H1 (cell line): ENCODE measurements around the gene PRKCZ. TPM values are rescaled to one million over a fixed set of nuclear protein-coding genes. Genes with fewer than 3 reads are reported as not detected.

Experiments used
- CTCF ChIA-PET: fragments of 300-600 bp; sonication (Branson Sonifier 250); formaldehyde crosslinking; loops from one replicate; lab custom pipeline; 2021; ENCODE audit not compliant: partially characterized antibody; lab: Charles Lee
- POLR2A ChIA-PET: fragments of 300-600 bp; sonication (Branson Sonifier 250); formaldehyde crosslinking; loops from one replicate; lab custom pipeline; 2021; ENCODE audit warnings: inconsistent platforms; ENCODE audit not compliant: partially characterized antibody; lab: Charles Lee
- DNase-seq, 2 experiments: peaks; one replicate each; pipeline versions ENCODE4 v3.0.0 to v3.0.0-alpha.2; 2010 to 2022; ENCODE audit warnings: low spot score in 2 of 2, low read depth in 1 of 2, mixed read lengths in 1 of 2
- FAIRE-seq: peaks from 2 replicates; lab custom pipeline; 2011; peaks lifted over from hg19 to GRCh38; lab: Jason Lieb, UNC
- H2AFZ ChIP-seq: 2 replicates; pipeline ENCODE4 v1.8.1; 2012; ENCODE audit warnings: low read length, inconsistent platforms
- H2AK5ac ChIP-seq: 2 replicates; pipeline ENCODE4 v1.6.1; 2013; ENCODE audit warnings: low read depth, low read length
- H2BK120ac ChIP-seq: replicated peaks from 2 replicates; pipeline ENCODE3; 2013; ENCODE audit warnings: low read depth, low read length, inconsistent platforms
- H2BK12ac ChIP-seq: 2 replicates; pipeline ENCODE4 v1.6.1; 2013; ENCODE audit warnings: low read depth, low read length
- H2BK15ac ChIP-seq: 2 replicates; pipeline ENCODE4 v1.6.1; 2013; ENCODE audit warnings: low read length
- H2BK20ac ChIP-seq: 2 replicates; pipeline ENCODE4 v1.6.1; 2013; ENCODE audit warnings: low read length
- H2BK5ac ChIP-seq: 2 replicates; pipeline ENCODE4 v1.6.1; 2013; ENCODE audit warnings: low read depth, low read length
- H3K14ac ChIP-seq: 2 replicates; pipeline ENCODE4 v1.6.1; 2013; ENCODE audit warnings: inconsistent platforms; ENCODE audit not compliant: insufficient read length
- H3K18ac ChIP-seq: 2 replicates; pipeline ENCODE4 v1.6.1; 2013; ENCODE audit warnings: low read length; ENCODE audit errors: extremely low read depth
- H3K23ac ChIP-seq: 2 replicates; pipeline ENCODE4 v1.6.1; 2013; ENCODE audit warnings: inconsistent platforms; ENCODE audit not compliant: insufficient read length
- H3K23me2 ChIP-seq: 2 replicates; pipeline ENCODE4 v1.6.1; 2013; ENCODE audit warnings: low read depth, low read length
- H3K27ac ChIP-seq: 2 replicates; pipeline ENCODE4 v1.6.1; 2011; ENCODE audit warnings: low read depth, low read length, inconsistent platforms
- H3K27me3 ChIP-seq, 4 experiments: replicated peaks in 1 of 4; 1 replicate in 1 of 4; 2 replicates in 3 of 4; pipeline versions ENCODE4 v1.6.1 to v1.8.1; 2011 to 2013; ENCODE audit warnings: low read length in 3 of 4, mild to moderate bottlenecking in 3 of 4, inconsistent platforms in 2 of 4, mixed read lengths in 2 of 4, moderate library complexity in 1 of 4; ENCODE audit not compliant: control insufficient read depth in 3 of 4, insufficient read depth in 3 of 4; ENCODE audit errors: extremely low read depth in 1 of 4
- H3K36me3 ChIP-seq, 4 experiments: 2 replicates each; pipeline versions ENCODE4 v1.6.1 to v1.8.1; 2011 to 2013; ENCODE audit warnings: mild to moderate bottlenecking in 4 of 4, low read length in 3 of 4, moderate library complexity in 2 of 4, control low read depth in 1 of 4, inconsistent platforms in 1 of 4; ENCODE audit not compliant: insufficient read depth in 4 of 4, control insufficient read depth in 2 of 4
- H3K4ac ChIP-seq: replicated peaks from 2 replicates; pipeline ENCODE3; 2013; ENCODE audit warnings: low read length, low read depth, mixed read lengths, inconsistent platforms; ENCODE audit not compliant: insufficient read length
- H3K4me1 ChIP-seq, 4 experiments: replicated peaks in 1 of 4; 1 replicate in 1 of 4; 2 replicates in 3 of 4; pipeline versions ENCODE4 v1.6.1 to v1.8.1; 2011 to 2013; ENCODE audit warnings: low read length in 3 of 4, inconsistent platforms in 2 of 4, mixed read lengths in 1 of 4; ENCODE audit not compliant: insufficient read depth in 4 of 4, control insufficient read depth in 3 of 4
- H3K4me2 ChIP-seq, 2 experiments: 2 replicates each; pipeline versions ENCODE4 v1.6.1 to v1.8.1; 2011 to 2013; ENCODE audit warnings: low read depth in 2 of 2, low read length in 2 of 2, control low read depth in 1 of 2, inconsistent platforms in 1 of 2, mild to moderate bottlenecking in 1 of 2; ENCODE audit not compliant: insufficient read depth in 1 of 2
- H3K4me3 ChIP-seq, 4 experiments: fragments of 200-600, 300-600 bp in 1 of 4; sonication (generic), shearing (Covaris generic), sonication (Bioruptor Twin) in 1 of 4; 2 replicates each; pipeline versions ENCODE4 v1.5.1 to v1.8.1; 2011 to 2016; ENCODE audit warnings: low read length in 4 of 4, low read depth in 3 of 4, control low read depth in 2 of 4, inconsistent platforms in 2 of 4, mild to moderate bottlenecking in 2 of 4, mixed read lengths in 1 of 4, moderate library complexity in 1 of 4; ENCODE audit not compliant: insufficient read depth in 2 of 4; ENCODE audit errors: extremely low read depth in 1 of 4
- H3K56ac ChIP-seq: replicated peaks from 2 replicates; pipeline ENCODE3; 2013; ENCODE audit warnings: low read depth, mild to moderate bottlenecking, mixed read lengths, low read length, inconsistent platforms; ENCODE audit not compliant: insufficient read length
- H3K79me1 ChIP-seq: 2 replicates; pipeline ENCODE4 v1.6.1; 2013; ENCODE audit warnings: low read depth, low read length, control low read depth
- H3K79me2 ChIP-seq, 2 experiments: 2 replicates each; pipeline versions ENCODE4 v1.6.1 to v1.8.1; 2012 to 2013; ENCODE audit warnings: low read length in 2 of 2, mild to moderate bottlenecking in 2 of 2, inconsistent platforms in 1 of 2; ENCODE audit not compliant: insufficient read depth in 2 of 2, control insufficient read depth in 1 of 2
- H3K9ac ChIP-seq, 4 experiments: replicated peaks in 1 of 4; 1 replicate in 1 of 4; 2 replicates in 3 of 4; pipeline versions ENCODE4 v1.6.1 to v1.8.1; 2011 to 2013; ENCODE audit warnings: low read depth in 3 of 4, low read length in 3 of 4, control low read depth in 2 of 4, mild to moderate bottlenecking in 2 of 4, moderate library complexity in 2 of 4, inconsistent platforms in 1 of 4; ENCODE audit errors: extremely low read depth in 1 of 4
- H3K9me3 ChIP-seq, 2 experiments: 2 replicates each; pipeline versions ENCODE4 v1.6.1 to v1.8.1; 2012 to 2013; ENCODE audit warnings: mild to moderate bottlenecking in 2 of 2, moderate library complexity in 2 of 2, control low read depth in 1 of 2, inconsistent platforms in 1 of 2, low read depth in 1 of 2, low read length in 1 of 2, mixed read lengths in 1 of 2; ENCODE audit not compliant: insufficient read depth in 2 of 2
- H4K20me1 ChIP-seq, 2 experiments: replicated peaks in 1 of 2; 2 replicates each; pipeline versions ENCODE3 to v1.8.1; 2011 to 2013; ENCODE audit warnings: inconsistent platforms in 2 of 2, low read length in 2 of 2, mild to moderate bottlenecking in 1 of 2; ENCODE audit not compliant: insufficient read depth in 2 of 2, control insufficient read depth in 1 of 2
- H4K5ac ChIP-seq: 2 replicates; pipeline ENCODE4 v1.6.1; 2013; ENCODE audit warnings: low read length, low read depth, mixed read lengths, inconsistent platforms; ENCODE audit not compliant: insufficient read length
- H4K8ac ChIP-seq: 2 replicates; pipeline ENCODE4 v1.8.0; 2013; ENCODE audit warnings: mild to moderate bottlenecking, moderate library complexity, low read length, inconsistent platforms; ENCODE audit not compliant: insufficient read depth; ENCODE audit errors: extremely low read depth
- H4K91ac ChIP-seq: replicated peaks from 2 replicates; pipeline ENCODE3; 2013; ENCODE audit warnings: low read length, mixed read lengths, inconsistent platforms; ENCODE audit not compliant: insufficient read length
- ASH2L ChIP-seq: fragments of 200-600, 300-600 bp; sonication (generic); IDR thresholded peaks from one replicate; pipeline ENCODE4 v1.7.1; 2017; ENCODE audit warnings: low read length
- CREB1 ChIP-seq: IDR thresholded peaks from 2 replicates; pipeline ENCODE4 v1.6.1; 2012; ENCODE audit warnings: inconsistent platforms
- CTBP2 ChIP-seq: IDR thresholded peaks from 2 replicates; pipeline ENCODE4 v1.7.0; 2011; ENCODE audit warnings: borderline replicate concordance, mild to moderate bottlenecking, moderate library complexity, mixed read lengths, low read length; ENCODE audit not compliant: insufficient read depth, insufficient read length
- NRF1 ChIP-seq: IDR thresholded peaks from 2 replicates; pipeline ENCODE4 v1.6.1; 2011; ENCODE audit warnings: mild to moderate bottlenecking, low read depth, low read length, improper control_type of control experiment
- PHF8 ChIP-seq: fragments of 200-600 bp; sonication (generic); conservative IDR thresholded peaks from 2 replicates; pipeline ENCODE4 v1.7.1; 2012; ENCODE audit warnings: low read depth, mild to moderate bottlenecking, inconsistent platforms, low read length, moderate library complexity
- RNF2 ChIP-seq: fragments of 200-900, 300-1000 bp; sonication (generic); IDR thresholded peaks from 2 replicates; pipeline ENCODE4 v1.7.1; 2016; ENCODE audit warnings: borderline replicate concordance, low read depth, mild to moderate bottlenecking, antibody characterized with exemption, low read length; ENCODE audit not compliant: poor library complexity, severe bottlenecking; ENCODE audit errors: missing control alignments
- SP1 ChIP-seq: IDR thresholded peaks from 2 replicates; pipeline ENCODE4 v1.6.1; 2011; ENCODE audit warnings: low read depth, low read length
- TAF1 ChIP-seq: IDR thresholded peaks from 2 replicates; pipeline ENCODE4 v1.6.1; 2011; ENCODE audit warnings: mild to moderate bottlenecking, low read depth, low read length
- WGBS, 2 experiments: shearing (Covaris generic) in 1 of 2; methylation state at CpG; one replicate each; pipeline versions ENCODE4 v1.1.6 to v1.1.7; 2013 to 2015; ENCODE audit warnings: low lambda C conversion rate in 2 of 2, mixed read lengths in 2 of 2, inconsistent platforms in 1 of 2, low coverage in 1 of 2, missing lambda C conversion rate in 1 of 2; ENCODE audit not compliant: insufficient replicate concordance in 2 of 2, insufficient coverage in 1 of 2, insufficient read length in 1 of 2; ENCODE audit errors: extremely low coverage in 1 of 2, missing lambda C conversion rate in 1 of 2; 5-methylcytosine and 5-hydroxymethylcytosine counted together
- long read RNA-seq, 2 experiments: library from RNA in 1 of 2; library from capped mRNA in 1 of 2; stranded (forward); transcript quantifications; one replicate each; pipeline ENCODE4 v2.0.0, GENCODE V29; 2021; ENCODE audit warnings: inconsistent platforms in 1 of 2
- polyA minus RNA-seq, 3 experiments: library from RNA; depleted of rRNA, polyadenylated mRNA; stranded (reverse); fragments of >200 nt; gene quantifications; 1 replicate in 2 of 3; 2 replicates in 1 of 3; pipeline ENCODE4 v1.2.3, GENCODE V29; 2011
- polyA plus RNA-seq, 7 experiments: library from polyadenylated mRNA; depleted of rRNA in 3 of 7; stranded (reverse) in 5 of 7; unstranded in 2 of 7; fragments of >200 nt in 5 of 7; fragments of 200-250 nt in 2 of 7; gene quantifications; 1 replicate in 5 of 7; 2 replicates in 1 of 7; 4 replicates in 1 of 7; pipeline versions ENCODE4 v1.2.1 to v1.2.3, GENCODE V29; 2011 to 2013; ENCODE audit warnings: missing spikeins in 2 of 7, mixed read lengths in 2 of 7
- total RNA-seq: library from RNA; stranded (reverse); fragmentation: NEBNext Ultra II Directional; extraction: Animal tissue kit (Norgen Biotek cat#: 25700); gene quantifications from 2 replicates; pipeline ENCODE4 v1.2.1, GENCODE V29; 2021

Gene PRKCZ
- total RNA-seq (45.1 and 49.4 TPM in 2 replicates), polyA plus RNA-seq (2011; rRNA removed) (37.4 and 55.9 TPM in 2 replicates), polyA minus RNA-seq (2011; rRNA and poly(A)+ RNA removed) (26.1 and 68.1 TPM in 2 replicates)
- 46.4 TPM for polyA plus RNA-seq (2011; cell fraction: cytosol; rRNA removed)
- polyA plus RNA-seq (2011; cell fraction: nucleus; rRNA removed): 136 TPM
- polyA plus RNA-seq (2012, experiment 1 of 2): 43.5 to 47.4 TPM (median 45.9 TPM) in 4 replicates
- 43.8 TPM for polyA plus RNA-seq (2012, experiment 2 of 2)
- polyA plus RNA-seq (2013, experiment 1 of 2): 26.2 TPM
- 26.6 TPM for polyA plus RNA-seq (2013, experiment 2 of 2)
- 23.0 TPM for polyA minus RNA-seq (2011; cell fraction: cytosol; rRNA and poly(A)+ RNA removed)
- 32.2 TPM for polyA minus RNA-seq (2011; cell fraction: nucleus; rRNA and poly(A)+ RNA removed)
- long read RNA-seq, experiment 1, partial matches to known transcripts: 20 of 30 reads
- long read RNA-seq, experiment 1, other reads (novel, unspliced or antisense): 7 of 30 reads
- long read RNA-seq, experiment 2, partial matches to known transcripts: 1 of 2 reads
- long read RNA-seq, experiment 2, other reads (novel, unspliced or antisense): 0 of 2 reads

- peaks cover 0 to 3% (median 0%) of the 10 kb centered on the region in 4 experiments; a peak in 2 of 7 replicates for H3K27me3 ChIP-seq
- H3K79me2 ChIP-seq: peaks cover 0 to 23% of the 10 kb centered on the region in 2 experiments; a peak in 2 of 4 replicates
- peak within 1 kb of the TSS; percentile 83; the same call in 1 of the 2 replicates for H3K18ac ChIP-seq
- peaks cover 8% of the 10 kb centered on the region for H3K23me2 ChIP-seq
- H2BK15ac ChIP-seq: peak within 1 kb of the TSS; percentile 95; the same call in 1 of the 2 replicates
- no peaks in the 10 kb centered on the region for H3K9me3 ChIP-seq
- H3K9ac ChIP-seq: peak within 1 kb of the TSS; percentile 72 to 80 (median 78); a peak in 6 of 7 replicates
- H3K4me1 ChIP-seq: peaks cover 0 to 28% (median 20%) of the 10 kb centered on the region in 4 experiments; a peak in 6 of 7 replicates
- ChIA-PET POLR2A (interaction anchor here (0.7 to 1.8 kb wide), 6 partner anchors 8 to 325 kb away, joined by 3 to 6 read pairs (median 4); partner anchors contain the start of gene CDK11A), CTCF (interaction anchor here (0.8 to 2.5 kb wide), 14 partner anchors 10 to 151 kb away, joined by 3 to 15 read pairs (median 4); no protein-coding TSS in a partner anchor)
- no peak within 1 kb of the TSS for H3K14ac ChIP-seq
- peak within 1 kb of the TSS; percentile 95 for H2BK12ac ChIP-seq
- peak within 1 kb of the TSS; percentile 76 for H3K27ac ChIP-seq
- FAIRE-seq: no peak
- H4K91ac ChIP-seq: peak within 1 kb of the TSS; percentile 97
- no peak within 1 kb of the TSS for H3K23ac ChIP-seq
- peak within 1 kb of the TSS; percentile 79 to 83 (median 80) for H3K4me3 ChIP-seq
- 0 out of 2 replicates have a peak within 1 kb of the TSS, but pooled peaks have one; percentile 25 for H2AFZ ChIP-seq
- peak within 1 kb of the TSS; percentile 93 for H3K56ac ChIP-seq
- H2BK5ac ChIP-seq: peak within 1 kb of the TSS; percentile 86
- H3K4ac ChIP-seq: peak within 1 kb of the TSS; percentile 94
- no peaks in the 10 kb centered on the region for H3K36me3 ChIP-seq
- H3K79me1 ChIP-seq: peaks cover 9% of the 10 kb centered on the region
- WGBS, 2 experiments: 2% methylated on average over 41 of the region's 83 CpGs; no CpG with 5 or more reads in 1 of the 2 experiments
- H4K20me1 ChIP-seq: peaks cover 10 to 11% of the 10 kb centered on the region in 2 experiments
- H4K5ac ChIP-seq: peak within 1 kb of the TSS; percentile 81
- peak; percentile 71 to 97 for DNase-seq
- H2BK20ac ChIP-seq: 0 out of 2 replicates have a peak within 1 kb of the TSS, but pooled peaks have one; percentile 3
- H2AK5ac ChIP-seq: no peak within 1 kb of the TSS
- H4K8ac ChIP-seq: peak within 1 kb of the TSS; percentile 95; the same call in 1 of the 2 replicates
- H3K4me2 ChIP-seq: peak within 1 kb of the TSS; percentile 68 to 90
- H2BK120ac ChIP-seq: peak within 1 kb of the TSS; percentile 64
- TF ChIP-seq RNF2 (no peak), ASH2L (peak; percentile 27), NRF1 (0 out of 2 replicates have a peak, but pooled peaks have one; percentile 2), SP1 (peak; percentile 85; the same call in 1 of the 2 replicates), TAF1 (peak; percentile 43; the same call in 1 of the 2 replicates), CREB1 (0 out of 2 replicates have a peak, but pooled peaks have one; percentile 5), CTBP2 (no peak), PHF8 (peak; percentile 47)
Observed at GRCh38 chr1:2049718-2050431, at the start of gene PRKCZ. Gene PRKCZ (plus strand): TSS chr1:2050411. CDS start chr1:2050631, 220 bp downstream.
